G401 (cell line): ENCODE data around the gene PSMC3. TPM values are rescaled to one million over a fixed set of nuclear protein-coding genes. Genes with fewer than 3 reads are reported as not detected.

Source experiments
- DNase-seq: peaks from one replicate; pipeline ENCODE4 v3.0.0-alpha.2; 2015; ENCODE audit warnings: low spot score
- in situ Hi-C: cut with HindIII; loops from 2 replicates; pipeline ENCODE4 v1.10.0; 2016; ENCODE audit warnings: low sequenced_read_pairs, mixed read lengths
- total RNA-seq: library from RNA; depleted of rRNA; stranded (reverse); fragments of >200 nt; shearing (Covaris generic); gene quantifications from 2 replicates; pipeline ENCODE4 v1.2.3, GENCODE V29; 2014

PSMC3 gene
- total RNA-seq, 1 experiment from 2014 or later: 239 TPM

DNA sequence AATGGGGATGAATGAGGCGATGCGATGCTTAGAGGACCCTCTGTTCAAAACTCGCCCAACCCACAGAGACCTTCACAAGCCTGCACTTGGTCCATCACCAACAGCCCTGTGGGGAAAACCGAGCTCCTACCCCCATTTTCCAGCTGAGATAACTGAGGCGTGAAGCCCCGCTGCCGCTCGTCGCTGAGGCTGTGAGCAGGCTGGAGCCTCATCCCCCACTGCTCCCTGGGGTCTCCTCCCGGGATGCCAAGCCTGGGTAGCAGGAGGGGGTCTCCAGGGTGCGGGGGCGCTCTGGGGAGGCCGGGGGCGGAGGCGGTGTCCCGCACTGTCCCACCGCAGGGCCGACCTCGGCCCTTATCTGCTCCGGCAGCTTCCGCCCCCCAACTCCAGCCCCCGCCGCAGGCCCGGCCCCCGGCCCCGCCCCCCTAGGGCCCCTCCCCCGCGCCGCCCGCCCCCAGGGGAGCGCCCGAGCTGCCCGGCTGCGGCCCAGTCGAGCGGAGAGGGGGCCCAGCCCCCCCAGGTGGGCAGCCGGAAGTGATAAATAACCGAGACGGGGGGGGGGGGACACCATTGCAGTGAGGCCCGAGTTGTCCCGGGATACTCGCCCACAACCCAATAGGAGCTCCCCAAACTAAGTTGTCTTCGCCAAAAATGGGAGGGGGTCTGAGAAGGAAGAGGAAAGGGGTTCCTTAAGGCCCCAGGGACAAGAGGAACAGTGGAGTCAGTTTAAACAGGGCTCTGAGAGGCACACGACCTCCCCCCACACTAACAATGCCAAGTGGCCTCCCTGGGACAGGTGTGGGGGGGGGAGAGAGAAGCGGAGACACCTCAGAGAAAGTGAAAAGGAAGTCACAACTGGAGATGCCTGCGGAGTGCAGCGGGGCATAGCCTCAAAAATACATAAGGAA is 26.1 kb downstream of the PSMC3 start:
- DNase-seq: no peak
- in situ Hi-C loops: no loop called here

DNA sequence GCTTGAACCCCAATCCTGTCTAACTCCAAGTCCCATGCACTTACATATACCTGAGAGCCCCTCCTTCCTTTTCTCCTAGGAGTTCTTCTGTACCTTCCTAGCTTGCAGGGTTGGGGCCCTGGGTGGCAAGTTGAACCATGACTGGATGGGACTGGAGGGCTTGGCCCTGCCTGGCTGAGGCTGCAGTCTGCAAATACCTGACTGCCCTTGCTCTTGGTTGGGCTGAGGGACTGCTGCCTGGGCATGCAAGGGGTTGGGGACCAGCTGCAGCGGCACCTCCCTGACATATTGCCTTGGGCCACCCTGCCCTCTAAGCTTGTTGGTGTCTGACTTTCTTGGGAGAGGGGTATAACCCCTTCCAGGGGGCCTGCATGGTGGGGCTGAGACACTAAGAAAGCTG is 27.7 kb downstream of the PSMC3 start:
- no peak for DNase-seq
- in situ Hi-C loops: no loop called here

DNA sequence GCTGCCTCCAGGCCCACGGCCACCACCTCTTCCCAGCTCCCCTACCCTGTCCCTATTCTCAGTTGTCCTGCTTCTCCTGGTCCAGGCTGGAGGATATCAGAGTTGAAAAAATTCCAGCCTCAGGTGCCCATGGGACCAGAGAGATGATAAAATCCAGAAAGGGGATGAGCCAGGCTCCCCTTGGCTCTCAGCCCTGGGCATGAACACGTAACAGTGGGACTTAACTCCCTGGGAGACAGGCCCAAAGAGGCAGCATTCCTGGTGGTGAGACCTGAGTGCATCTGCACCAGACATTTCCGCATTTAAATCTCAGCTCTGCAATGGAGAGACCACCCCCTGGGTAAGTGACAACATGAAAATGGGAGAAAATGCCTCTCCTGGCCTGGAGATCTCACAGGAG is 28.2 kb downstream of the PSMC3 start:
- DNase-seq: peak; percentile 30
- in situ Hi-C loops: no loop called here

DNA sequence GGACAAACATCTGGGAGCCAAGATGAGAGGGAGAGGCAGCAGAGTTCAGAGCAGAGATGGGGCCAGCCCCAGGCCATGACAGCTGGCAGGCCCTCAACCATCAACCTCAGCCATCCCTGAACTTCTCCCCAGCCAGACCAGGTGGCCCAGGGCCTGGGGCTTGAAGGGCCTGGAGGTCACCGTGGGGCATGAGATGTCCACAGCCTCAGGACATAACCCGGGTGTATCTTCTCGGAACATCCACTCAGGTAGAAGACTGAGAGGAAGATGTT is 30.3 kb downstream of the PSMC3 start:
- in situ Hi-C loops: no loop called here
- no peak for DNase-seq

DNA sequence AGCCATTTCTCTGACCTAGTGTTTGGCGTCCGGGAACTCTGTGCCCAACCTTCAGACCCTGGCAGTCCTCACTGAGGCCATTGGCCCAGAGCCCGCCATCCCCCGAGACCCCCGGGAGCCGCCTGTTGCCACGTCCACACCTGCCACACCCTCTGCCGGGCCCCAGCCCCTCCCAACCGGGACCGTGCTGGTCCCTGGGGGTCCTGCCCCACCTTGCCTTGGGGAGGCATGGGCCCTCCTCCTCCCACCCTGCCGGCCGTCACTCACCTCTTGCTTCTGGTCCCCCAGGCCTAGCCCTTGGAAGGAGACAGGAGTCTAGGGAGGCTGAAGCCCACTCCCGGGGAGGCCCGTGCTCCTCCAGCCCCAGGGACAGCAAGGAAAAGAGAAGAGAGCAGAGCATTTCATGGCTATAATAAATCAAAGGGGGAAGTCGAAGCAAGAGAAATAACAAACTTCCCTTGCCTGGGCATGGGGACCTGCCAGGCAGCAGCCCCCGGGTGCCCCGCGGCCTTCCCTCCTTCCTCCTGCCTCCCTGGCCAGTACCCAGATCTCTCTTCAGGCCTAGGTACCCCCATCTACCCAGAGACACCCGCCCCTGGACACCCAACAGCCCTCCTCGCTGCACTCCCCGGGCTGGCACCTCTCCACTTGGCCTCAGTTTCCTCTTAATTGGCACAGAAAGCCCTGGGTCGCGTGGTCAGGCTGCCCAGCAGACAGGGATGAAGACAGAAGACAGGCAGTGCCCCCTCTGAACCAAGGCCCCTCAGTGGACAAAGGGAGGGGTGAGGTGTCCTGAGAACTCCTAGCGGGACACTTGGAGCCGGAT is 30.8 kb downstream of the PSMC3 start:
- no peak for DNase-seq
- in situ Hi-C loops: no loop called here

DNA sequence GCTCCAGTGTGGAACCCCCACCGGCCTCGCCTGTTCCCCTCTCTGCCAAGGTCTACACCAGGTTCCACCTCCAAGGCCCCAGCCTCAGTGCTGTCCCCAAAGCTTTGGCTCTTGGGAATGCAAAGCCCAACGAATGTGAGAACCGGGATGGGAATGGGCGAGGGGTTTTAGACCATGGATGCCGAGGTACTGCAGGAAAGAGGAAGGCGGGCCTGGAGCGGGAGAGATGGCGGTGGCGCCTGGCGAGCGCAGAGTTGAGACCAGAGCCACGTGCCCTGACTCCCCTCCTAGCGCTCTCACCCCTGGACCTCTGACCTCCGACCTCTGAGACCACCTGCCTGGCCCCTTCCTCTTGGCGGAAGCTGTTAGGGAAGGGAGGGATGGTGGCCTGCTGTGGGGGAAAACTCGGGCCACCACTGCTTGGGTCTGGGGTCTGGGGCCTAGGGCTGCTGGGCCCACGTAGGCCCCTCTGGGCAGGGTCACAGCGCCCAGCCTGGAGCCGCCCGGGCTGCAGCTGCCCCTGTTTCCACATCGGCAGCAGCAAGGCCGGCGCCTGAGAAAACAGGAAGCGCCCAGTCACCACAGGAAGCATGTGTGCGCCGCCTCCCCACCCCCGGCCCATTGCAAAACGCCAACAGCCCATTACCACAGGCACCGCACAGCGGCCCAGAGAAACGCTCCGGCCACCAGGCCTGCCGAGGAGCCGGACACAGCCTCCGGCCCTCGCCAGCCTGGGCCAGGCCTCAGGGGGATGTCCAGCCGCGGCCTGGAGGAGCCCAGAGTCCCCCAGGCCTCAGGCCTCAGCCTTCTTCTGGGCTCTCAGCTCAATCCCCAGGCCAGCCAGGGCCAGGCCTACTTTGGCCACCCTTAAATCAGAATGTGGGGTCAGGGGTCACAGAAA is 31.7 kb downstream of the PSMC3 start:
- in situ Hi-C loops: no loop called here
- DNase-seq: no peak

DNA sequence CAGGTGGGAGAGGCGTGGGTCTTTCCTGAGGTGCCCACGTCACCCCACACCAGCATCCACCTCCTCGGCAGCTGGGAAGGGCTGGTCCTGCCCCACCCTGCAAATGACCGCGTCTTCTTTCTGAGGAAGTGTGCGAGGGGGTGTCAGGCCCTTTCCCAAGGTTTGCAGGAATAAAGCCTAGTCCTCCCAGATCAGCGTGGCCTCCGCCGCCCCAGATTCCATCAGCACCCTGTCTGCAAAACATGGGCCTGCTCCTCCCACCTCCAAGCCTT is 32.3 kb downstream of the PSMC3 start:
- in situ Hi-C loops: no loop called here
- DNase-seq: no peak

DNA sequence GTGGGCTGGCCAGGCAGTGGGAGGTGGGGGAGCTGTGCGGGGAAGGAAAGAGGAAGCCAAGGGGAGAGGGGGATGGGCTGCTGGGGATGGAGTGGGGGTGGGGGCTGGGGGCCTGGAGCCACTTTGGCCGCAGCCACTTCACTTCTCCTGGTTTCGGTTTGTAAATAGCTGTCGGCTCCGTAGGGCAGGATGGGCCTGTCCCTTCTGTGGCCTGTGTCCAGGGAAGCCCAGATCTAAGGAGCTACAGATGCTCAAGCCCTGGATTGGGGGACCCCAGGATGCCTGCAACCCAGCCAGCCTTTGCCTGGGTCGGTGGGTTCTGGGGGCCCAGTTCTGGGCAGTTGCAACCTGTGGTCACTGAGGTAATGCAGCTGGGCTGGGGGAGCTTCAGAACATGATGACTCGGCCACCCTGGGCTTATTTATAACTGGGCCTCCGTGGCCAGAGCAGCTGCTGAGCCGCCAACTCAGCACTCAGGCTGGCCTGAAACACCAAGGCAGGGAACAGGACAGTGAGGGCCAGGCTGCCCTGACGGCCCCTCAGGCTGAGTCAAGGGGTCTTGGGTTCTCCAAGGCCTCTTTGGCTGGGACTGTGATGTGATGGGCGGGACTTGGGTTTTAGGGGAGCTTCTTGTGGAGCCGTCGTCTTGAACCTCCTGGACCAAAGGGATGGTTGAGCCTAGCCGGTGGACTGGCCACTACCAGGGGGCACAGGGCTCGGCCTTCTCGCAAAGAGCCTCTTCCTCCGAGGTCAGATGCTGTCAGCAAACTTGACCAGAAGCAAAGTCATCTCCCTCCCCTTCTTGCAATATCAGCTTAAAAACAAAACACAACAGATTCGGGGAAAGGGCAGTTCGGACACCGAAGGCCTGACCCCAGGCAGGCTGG is 32.8 kb downstream of the PSMC3 start:
- DNase-seq: no peak
- in situ Hi-C loops: no loop called here

DNA sequence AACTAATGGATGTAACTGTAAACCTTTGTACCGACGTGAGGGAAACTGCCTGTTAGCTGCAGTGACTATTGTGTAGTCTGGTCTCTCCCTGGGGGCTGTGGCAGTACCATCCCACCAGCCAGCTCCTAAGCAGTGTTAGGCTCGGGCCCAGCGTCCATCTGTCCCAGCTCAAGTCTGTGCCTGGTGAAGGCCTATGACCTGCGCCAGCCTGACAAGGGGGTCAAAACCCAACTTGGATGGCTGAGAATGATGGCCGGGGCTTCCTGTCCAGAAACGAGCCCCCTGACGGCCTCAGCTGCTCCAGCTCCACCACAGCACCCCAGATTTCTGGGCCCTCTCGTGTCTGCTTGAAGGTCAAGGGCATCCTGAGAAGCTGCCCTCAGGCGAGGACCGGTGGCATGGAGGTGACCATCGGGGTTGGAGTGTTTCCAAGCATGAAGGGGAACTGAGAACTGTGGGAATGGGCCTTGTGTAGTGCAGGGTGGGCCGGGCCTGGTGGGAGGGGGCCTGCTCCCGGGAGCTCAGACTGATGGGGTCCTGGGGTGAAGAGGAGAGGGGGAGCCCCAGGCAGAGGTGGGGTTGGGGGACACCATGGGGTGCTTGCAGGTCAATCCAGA is 33.6 kb downstream of the PSMC3 start:
- no peak for DNase-seq
- in situ Hi-C loops: no loop called here

DNA sequence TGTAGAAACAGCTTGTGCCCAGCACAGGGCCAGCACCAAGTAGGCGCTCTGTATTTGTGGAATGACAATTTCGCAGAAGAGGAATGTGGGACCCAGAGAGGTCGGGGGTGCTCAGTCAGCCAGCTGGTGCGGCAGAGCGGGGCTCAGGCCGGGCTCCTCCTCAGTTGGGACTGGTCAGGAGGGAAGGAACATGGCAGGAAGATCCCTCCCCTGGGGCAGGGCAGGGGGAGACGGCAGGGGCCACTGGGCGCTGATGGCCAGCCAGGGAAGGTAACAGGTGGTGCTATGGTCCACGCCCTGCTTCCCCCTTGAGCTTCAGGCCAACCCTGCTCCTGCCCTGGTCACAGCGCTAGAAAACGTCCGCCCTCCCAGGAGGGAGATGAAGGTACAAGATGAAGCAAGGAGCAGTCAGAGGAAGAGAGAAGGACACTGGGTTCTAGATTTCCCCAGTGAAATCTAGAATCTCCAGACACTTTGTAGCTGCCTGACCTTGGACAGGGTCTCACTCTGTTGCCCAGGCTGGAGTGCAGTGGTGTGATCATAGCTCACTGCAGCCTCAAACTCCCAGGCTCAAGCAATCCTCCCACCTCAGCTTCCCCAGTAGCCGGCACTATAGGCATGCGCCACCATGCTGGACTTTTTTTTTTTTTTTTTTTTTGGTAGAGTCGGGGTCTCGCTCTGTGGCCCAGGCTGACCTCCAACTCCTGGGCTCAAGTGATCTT is 34.4 kb downstream of the PSMC3 start:
- DNase-seq: no peak
- in situ Hi-C loops: no loop called here

DNA sequence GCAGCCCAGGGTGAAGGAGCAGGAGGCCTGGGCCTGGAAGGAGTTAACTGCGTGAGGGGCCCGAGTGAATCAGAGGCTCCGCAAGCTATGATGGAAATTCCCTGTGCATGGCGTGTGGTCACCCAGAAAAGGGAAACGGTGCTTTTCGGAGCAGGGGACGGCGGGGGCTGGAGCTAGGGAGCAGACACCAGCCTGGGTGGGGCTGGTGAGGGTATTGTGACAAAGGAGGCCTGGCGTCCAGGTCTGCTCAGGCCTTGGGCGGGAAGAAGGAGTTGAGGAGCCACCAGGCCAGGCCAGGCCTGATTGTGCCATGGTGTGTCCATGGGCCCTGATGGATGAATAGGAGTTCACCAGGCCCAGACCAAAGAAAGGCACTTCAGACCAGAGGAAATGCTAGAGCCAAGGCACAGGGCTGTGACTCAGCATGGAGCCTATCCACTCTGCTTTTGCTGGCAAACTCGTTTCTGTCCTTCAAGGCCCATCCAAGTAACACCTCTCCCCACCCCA is 35.1 kb downstream of the PSMC3 start:
- DNase-seq: no peak

DNA sequence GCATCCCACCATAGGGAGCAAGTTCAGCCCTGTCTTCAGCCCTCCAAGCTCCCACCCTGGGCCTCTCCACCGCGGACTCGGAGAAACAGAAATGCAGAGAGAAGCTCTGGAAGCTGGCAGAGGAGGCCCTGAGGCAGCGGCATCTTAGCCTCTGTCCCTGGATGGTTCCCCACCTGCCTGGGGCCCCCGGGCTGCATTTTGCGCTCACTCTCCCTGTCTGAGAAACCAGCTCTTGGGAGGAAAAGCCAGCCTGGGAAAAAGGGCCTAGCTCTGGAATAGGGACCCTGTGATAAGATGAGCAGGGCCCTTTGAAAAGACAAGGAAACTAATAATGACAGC is 35.8 kb downstream of the PSMC3 start:
- in situ Hi-C loops: no loop called here
- DNase-seq: no peak

More for the DNA sequence above, 35.1 kb downstream of the PSMC3 start:
- in situ Hi-C loops: no loop called here

DNA sequence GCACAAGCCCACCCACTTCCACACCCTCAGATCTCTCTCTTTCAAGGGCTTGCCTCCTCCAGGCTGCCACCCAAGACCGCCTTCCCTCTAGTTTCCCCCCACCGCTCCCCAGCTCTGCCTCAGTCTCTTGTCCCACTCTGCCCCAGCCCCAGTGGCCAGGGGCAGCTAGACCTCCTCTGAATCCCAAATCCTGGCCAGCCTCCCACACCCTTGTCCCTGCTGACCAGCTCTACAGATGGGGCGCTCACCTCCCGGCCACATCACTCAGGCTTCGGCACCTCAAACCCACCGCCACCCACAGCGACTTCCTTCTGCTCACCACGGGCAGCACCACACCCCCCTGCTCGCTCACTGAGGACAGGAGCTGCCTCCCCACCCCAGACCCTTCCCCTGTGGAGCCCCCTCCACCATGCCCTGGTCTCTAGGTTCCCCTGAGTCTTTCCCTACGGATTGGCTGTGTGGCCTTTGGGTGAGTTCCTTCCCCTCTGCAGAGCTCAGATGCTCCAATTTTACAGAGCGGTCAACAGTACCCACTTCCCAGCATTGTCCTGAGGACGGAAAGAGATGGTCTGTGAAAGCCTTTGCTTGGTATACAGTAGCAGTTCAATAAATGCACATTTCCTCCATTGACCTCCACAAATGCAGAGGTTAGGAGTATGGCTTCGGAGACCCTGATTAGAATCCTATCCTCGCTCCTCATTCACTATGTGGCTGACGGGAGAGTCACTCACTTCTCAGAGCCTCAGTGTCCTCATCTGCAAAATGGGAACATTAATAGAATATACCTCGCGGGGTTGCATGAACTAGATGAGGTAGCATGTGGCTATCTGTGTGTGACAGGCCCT is 36.4 kb downstream of the PSMC3 start:
- no peak for DNase-seq
- in situ Hi-C loops: no loop called here

DNA sequence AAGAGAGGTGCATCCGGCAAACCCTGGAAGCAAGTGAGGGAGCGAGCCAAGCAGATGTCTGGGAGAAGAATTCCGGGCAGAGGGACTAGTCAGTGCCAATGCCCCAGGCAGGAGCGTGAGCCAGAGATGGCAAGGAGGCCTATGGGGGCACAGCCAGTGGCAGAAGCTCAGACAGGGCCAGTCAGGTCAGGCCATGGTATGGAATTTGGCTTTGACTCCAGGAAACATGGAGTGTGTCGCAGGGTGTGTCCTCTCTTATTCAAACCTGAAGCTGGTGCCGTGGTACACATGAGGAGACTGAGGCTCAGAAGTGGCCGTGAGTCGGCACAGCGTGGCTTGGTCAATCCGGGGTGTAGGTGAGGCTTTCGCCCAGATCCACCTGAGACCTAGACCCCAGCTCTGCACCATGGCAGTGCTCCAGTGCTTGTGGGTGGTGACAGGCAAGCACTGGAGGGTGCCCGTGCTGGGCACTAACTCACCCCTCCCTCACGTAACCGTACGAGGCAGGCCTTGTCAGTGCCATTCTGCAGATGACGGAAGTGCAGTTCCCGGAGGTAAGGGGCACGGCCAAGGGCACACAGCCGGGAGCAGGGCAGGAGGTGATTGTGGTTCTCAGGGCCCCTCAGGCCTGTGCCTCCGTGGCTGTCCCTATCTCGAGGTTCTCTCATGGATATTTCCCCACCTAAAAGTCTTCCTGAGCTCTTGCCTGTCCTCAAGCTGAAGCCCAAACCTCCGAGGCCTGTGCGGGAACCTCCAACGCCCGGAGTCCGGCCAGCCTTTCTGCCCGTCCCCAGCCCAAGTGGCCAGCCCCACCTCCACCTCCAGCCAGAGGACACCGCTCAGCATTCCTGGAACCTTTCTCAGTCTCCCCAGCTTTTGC is 37.3 kb downstream of the PSMC3 start:
- no peak for DNase-seq
- in situ Hi-C loops: no loop called here

DNA sequence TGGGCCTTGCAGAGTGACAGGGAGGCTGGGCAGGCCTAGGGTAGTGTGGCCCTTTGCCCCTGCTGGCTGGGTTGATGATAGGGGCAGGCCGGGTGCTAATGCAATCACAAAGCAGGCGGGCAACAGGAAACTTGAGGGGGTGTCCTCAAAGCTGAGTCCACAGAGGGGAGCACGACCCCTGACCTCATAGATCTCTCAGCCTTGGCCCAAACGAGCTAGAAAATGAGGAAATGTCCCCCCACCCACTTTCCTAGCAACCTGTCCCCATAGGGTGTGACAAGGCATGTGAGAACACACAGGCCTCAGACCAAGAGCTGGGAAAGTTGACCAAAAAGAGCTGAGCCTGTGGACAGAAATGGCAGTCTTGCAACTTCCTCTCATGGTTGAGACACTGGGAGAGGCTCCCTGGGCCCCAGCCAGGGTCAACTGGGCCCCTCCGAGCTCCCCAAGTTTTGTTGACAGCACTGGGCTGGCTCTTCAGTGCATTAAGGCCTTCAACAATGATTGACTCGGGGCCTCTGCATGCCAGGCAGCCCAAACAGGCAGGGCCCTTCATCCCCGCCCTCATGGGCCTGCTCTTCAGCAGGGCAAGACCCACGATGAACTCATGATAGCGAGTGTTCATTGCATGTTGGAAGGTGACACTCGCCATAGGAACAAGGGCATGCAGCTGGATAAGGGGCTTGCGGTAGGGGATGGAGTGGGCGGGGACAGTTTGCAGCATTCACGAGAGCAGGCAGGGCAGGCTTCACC is 38.1 kb downstream of the PSMC3 start:
- no peak for DNase-seq
- in situ Hi-C loops: no loop called here
